ENCODE data around the gene PIGK.
A peak's percentile ranks its signal among the peaks of the same experiment; 100 is the strongest.

PIGK gene

DNA sequence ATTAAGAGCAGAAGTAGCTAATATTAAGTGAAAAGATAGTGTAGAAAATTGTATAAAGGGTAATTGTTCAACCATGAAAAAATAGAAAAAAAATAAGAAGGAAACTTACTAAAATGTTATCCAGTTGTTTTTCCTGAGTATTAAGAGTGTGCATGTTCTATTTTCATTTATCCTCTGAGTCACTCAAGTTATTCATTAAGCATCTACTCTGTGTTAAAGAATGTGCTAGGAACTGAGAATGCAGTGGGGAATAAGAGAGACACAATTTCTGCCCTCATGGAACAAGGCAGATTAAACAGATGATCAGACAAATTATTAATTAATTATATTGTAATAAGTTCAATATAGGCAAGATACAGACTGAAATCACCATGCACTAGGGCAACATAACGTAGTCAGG is 10.8 kb upstream of the PIGK start:
- H3K27me3 Mint-ChIP-seq (ENCODE audit: low read depth, poor library complexity) = peaks cover 3% of the 10 kb centered on the region
- peaks cover 3% of the 10 kb centered on the region for H3K9me3 Mint-ChIP-seq
- H3K27ac Mint-ChIP-seq = no peak overlapping the region
- H3K4me3 Mint-ChIP-seq = no peak overlapping the region
- no peak for DNase-seq
- H3K4me1 Mint-ChIP-seq = no peaks in the 10 kb centered on the region
- H3K36me3 Mint-ChIP-seq (ENCODE audit: low read depth) = no peaks in the 10 kb centered on the region
- TF ChIP-seq, protein P1, sequence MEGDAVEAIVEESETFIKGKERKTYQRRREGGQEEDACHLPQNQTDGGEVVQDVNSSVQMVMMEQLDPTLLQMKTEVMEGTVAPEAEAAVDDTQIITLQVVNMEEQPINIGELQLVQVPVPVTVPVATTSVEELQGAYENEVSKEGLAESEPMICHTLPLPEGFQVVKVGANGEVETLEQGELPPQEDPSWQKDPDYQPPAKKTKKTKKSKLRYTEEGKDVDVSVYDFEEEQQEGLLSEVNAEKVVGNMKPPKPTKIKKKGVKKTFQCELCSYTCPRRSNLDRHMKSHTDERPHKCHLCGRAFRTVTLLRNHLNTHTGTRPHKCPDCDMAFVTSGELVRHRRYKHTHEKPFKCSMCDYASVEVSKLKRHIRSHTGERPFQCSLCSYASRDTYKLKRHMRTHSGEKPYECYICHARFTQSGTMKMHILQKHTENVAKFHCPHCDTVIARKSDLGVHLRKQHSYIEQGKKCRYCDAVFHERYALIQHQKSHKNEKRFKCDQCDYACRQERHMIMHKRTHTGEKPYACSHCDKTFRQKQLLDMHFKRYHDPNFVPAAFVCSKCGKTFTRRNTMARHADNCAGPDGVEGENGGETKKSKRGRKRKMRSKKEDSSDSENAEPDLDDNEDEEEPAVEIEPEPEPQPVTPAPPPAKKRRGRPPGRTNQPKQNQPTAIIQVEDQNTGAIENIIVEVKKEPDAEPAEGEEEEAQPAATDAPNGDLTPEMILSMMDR (IDR thresholded peaks at IDR 0.05) = no peak

GRCh38 chr1:77228836-77229235 is 9.6 kb upstream of the PIGK start:
- Mint-ChIP-seq H3K27me3 (ENCODE audit: low read depth, poor library complexity) (no peaks in the 10 kb centered on the region), H3K36me3 (ENCODE audit: low read depth) (peaks cover 8% of the 10 kb centered on the region), H3K4me1 (no peaks in the 10 kb centered on the region), H3K9me3 (peaks cover 3% of the 10 kb centered on the region), H3K4me3 (no peak overlapping the region), H3K27ac (no peak overlapping the region)
- TF ChIP-seq, protein P1 (IDR thresholded peaks at IDR 0.05) = no peak
- DNase-seq = no peak

- TF ChIP-seq, protein P1 (IDR thresholded peaks at IDR 0.05) = no peak
- Mint-ChIP-seq H3K27me3 (ENCODE audit: low read depth, poor library complexity) (no peaks in the 10 kb centered on the region), H3K9me3 (peaks cover 8% of the 10 kb centered on the region), H3K4me1 (no peaks in the 10 kb centered on the region), H3K36me3 (ENCODE audit: low read depth) (peaks cover 22% of the 10 kb centered on the region), H3K4me3 (no peak overlapping the region), H3K27ac (peak overlapping the region; percentile 16)
- no peak for DNase-seq
Observed at GRCh38 chr1:77227381-77227780, 8.2 kb upstream of the PIGK start.

- Mint-ChIP-seq H3K4me1 (peaks cover 15% of the 10 kb centered on the region), H3K4me3 (no peak overlapping the region), H3K36me3 (ENCODE audit: low read depth) (peaks cover 41% of the 10 kb centered on the region), H3K27me3 (ENCODE audit: low read depth, poor library complexity) (no peaks in the 10 kb centered on the region), H3K9me3 (peaks cover 15% of the 10 kb centered on the region), H3K27ac (no peak overlapping the region)
- DNase-seq = no peak
- TF ChIP-seq, protein P1 (IDR thresholded peaks at IDR 0.05) = no peak
Observed at GRCh38 chr1:77222496-77222895, 3.3 kb upstream of the PIGK start.

GRCh38 chr1:77220687-77221463 is 1.6 kb upstream of the PIGK start:
- peaks cover 15% of the 10 kb centered on the region for H3K9me3 Mint-ChIP-seq
- H3K27me3 Mint-ChIP-seq (ENCODE audit: low read depth, poor library complexity) = no peaks in the 10 kb centered on the region
- no peak overlapping the region for H3K27ac Mint-ChIP-seq
- H3K36me3 Mint-ChIP-seq (ENCODE audit: low read depth) = peaks cover 41% of the 10 kb centered on the region
- no peak for DNase-seq
- H3K4me1 Mint-ChIP-seq = peaks cover 21% of the 10 kb centered on the region
- TF ChIP-seq, protein P1 (IDR thresholded peaks at IDR 0.05) = no peak
- peak overlapping the region; percentile 98 for H3K4me3 Mint-ChIP-seq

Measured in nephron progenitor cell (in vitro differentiated cells).